Measurements from ENCODE around the gene KIF26A.
"Not testable (repeated sequence)": the region's sequence is repeated elsewhere in the genome, so short reads cannot be mapped to it uniquely, and the experiment has no call there.

KIF26A gene

DNA sequence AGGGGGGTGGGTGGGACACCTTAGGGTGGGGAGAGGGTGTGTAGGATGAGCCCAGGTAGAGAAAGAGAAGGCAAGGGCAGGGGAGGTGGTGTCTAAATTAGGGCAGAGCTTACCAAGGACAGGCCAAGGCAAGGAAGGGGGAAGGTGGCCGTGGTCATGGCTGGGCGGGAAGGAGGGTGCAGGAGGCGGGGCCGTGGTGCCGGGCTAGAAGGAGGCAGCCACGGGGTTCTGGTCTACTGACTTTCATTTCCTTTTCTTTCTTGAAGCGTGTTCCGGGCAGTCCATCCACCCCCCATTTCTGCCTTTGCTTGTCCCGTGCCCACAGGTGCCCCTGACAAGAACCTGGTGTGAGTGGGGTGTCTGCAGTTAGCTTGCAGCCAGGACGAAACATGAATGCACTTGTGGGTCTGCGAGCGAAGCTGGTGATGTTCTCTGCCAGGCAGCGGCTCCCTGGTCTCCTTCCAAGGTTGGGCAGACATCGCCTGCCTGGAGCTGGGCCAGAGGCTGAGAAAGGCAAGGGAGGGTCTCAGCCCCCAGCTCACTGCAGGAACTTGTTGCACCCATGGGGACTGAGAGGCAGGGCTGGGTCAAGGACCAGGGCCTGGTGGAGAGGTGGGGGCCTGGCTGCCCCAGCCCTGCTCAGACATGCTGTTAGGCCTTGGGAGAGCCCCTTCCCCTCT lies 58.2 kb downstream of the KIF26A start:
- no peak for DNase-seq

DNA sequence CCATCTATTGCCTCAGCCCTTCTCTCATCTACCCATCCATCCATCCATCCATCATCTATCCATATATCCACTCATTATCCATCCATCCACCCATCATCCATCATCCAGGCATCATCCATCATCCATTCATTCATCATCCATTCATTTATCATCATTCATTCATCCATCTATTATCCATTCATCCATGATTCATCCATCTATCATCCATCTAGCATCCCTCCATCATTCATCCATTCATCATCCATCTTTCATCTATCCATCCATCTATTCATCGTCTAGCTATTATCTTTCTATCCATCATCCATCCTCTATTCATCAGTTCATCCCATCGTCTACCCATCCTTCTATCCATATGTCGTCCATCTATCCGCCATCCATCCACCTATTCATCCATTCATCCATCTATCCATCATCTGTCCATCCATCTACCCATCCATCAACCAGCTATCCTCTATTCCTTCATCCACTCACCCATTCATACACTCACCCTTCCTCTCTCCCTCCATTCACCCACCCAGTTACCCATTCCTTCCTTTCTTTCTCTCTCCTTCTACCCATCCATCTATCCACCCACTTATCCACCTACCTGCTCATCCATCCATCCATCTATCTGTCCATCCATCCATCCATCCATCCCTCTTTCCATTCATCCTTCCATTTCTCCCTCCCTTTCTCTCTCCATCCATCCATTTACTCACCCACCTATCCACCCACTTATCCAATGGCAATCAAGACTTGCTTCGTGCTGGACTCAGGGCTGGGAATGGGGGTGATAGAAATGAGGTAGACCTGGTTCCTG lies 59.3 kb downstream of the KIF26A start:
- no peak for DNase-seq

DNA sequence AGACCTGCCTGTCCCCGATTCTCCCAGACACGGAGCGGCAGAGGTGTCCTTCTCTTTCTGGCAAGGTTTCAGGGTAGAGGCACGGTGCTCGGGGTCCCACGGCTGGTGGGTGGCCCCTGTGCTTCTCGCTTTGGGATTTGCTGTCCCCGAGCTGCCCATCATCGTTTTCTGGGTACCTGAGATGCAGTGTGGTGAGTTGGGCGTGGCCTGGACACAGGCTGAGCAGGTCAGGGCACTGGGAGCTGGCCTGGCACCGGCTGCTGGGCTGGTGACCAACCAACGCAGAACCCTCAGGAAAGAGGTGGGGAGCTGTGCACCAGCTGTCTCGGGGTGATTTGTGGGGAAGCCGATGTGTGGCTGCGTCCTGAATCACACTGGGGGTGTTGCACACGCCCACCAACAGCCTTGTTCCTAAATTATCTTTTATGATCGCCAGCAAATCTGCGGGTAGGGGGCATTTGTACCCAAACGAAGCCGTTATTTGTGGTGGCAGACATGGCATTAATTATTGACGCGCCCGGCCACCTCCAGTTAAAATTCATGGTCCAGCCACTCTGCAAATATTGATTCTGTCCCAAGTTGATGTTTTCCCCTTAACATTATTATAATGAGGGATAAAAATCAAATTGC lies 61.0 kb downstream of the KIF26A start:
- DNase-seq, result no peak

DNA sequence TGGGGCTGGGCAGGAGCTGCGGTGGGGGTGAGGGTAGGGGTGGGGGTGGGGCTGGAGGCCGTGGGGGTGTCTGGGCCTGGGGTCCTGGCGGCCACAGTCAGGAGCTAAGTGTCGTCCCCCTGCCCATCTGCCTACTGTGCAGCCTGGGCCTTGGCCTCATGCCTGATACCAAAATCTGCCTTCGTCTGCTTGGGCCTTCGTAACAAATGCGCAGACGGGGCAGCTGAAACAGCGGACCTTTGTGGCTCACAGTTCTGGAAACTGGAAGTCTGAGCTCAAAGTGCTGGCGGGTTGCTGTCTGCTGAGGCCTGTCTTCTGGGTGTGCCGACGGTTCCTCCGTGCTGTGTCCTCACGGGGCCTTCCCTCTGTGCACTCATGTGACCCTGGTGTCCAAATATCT lies 61.7 kb downstream of the KIF26A start:
- no peak for DNase-seq

DNA sequence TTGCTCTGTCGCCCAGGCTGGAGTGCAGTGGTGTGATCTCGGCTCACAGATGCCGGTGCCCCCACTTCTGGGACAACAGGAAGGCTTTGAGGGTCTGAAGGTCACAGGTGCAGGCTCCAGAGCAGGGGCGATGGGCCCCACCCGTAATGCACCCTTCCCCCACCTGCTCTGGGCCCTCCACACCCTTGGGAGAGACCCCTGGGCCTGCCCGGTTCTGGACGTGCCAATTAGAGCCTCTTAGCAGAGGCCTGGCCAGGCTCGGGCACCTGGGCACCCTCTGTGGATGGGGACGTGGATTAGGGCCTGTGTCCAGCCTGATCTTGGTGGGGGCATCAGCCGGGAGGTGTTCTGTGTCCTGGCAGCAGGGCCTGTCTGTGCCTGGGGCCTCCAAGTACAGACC lies 62.2 kb downstream of the KIF26A start:
- DNase-seq, result no peak

DNA sequence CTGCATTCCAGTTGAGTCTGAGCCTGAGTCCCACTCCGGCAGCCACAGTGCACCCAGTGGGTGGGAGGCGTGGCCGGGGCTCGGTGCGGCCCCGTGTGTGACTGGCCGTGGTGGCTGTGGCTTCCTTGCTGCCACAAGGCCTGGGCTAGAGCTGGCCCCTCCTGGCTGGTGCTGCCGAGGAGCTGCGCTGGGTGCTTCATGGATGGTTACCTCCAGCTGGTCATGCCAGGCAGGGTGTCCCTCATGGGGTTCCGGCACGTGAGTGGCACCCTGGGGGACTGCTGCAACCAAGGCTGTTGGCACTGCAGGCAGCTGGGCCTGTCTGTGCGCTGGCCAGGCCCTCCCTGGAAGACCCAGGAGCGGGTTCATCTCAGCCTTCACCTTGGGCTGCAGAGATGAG lies 62.7 kb downstream of the KIF26A start:
- DNase-seq, result no peak

DNA sequence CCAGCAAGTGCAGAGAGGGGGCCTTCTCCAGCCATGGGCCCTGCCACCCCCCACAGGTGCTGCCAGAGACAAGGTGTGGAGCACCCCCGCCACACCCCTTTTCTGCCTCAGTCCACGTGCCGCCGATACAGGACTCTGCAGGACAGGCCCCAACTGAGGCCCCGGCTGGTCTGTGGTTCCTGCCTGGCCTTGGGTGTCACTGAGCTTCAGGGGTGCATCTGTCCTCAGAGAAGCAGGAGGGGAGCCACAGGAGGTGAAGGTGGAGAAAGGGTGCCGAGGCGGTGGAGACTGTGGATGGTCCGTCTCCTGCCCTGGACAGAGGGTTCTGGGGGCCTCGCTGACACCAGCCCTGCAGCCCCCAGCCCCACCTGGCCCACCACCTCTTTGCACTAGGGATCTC lies 63.1 kb downstream of the KIF26A start:
- DNase-seq, result no peak

DNA sequence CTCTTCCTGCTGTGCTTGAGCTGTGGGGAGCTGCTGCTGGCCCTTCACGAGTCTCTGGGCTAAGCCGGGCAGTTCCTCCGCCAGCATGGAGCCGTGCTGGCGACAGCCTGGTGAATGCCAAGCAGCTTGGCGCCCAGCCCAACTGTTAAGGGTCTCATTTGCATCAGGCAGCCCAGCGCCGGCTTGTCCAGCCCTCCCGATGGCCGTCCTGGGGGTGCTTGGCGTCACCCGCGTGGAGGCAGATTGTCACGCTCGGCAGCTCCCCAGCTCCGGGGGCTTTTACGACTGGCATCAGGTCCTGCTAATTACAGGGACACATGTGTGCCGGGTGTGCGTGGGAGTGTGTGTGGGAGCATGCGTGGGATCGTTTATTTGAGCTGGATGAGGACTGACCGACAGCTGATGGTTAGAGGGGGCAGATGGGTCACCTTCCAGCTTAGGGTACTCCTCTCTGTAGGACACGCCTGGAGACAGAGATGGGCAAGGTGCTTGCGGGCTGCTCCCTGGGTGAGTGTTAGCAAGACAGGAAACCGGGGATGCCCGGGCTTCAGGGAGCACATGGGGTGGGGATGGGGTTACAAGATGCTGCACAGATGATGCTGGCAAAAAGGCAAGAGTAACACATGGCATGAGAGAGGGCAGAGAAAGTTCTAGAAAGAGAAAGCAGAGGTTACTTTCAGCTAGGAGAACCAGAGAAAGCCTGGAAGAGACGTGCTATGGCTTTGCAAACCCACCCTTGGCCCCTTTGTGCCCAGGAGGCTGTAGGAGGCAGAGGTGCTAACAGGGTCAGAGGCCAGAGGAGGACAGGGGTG lies 64.1 kb downstream of the KIF26A start:
- DNase-seq, result no peak

DNA sequence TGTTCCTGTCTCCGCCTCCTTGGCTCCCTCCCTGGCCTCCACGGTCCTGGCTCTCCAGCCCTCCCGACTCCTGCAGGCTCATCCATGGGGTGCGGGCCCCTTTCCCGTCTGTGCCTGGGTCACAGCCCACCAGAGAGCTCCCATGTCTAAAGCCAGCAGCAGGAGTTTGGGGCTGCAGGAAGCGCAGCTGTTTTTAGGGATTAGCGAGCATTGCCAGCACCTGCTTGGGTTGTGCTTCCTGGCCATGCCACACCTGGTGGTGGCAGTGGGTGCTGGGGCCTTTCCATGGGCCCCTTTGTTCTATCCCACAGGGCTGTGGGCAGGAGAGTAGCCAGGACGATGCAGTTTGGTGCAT lies 64.7 kb downstream of the KIF26A start:
- DNase-seq, result no peak

DNA sequence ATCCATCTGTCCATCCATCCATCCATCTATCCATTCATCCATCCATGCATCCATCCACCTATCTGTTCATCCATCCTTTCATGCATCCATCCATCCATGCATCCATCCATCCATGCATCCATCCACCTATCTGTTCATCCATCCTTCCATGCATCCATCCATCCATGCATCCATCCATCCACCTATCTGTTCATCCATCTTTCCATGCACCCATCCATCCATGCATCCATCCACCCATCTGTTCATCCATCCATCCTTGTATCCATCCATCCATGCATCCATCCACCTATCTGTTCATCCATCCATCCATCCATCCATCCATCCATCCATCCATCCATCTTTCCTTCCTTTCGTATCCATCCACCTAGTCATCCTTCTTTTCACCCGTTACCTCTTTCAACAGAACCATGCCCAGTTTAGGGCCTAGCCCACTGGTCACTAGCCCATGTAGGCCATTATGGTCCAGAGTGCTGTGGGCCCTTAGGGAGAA lies 66.3 kb downstream of the KIF26A start:
- DNase-seq, result no peak

DNA sequence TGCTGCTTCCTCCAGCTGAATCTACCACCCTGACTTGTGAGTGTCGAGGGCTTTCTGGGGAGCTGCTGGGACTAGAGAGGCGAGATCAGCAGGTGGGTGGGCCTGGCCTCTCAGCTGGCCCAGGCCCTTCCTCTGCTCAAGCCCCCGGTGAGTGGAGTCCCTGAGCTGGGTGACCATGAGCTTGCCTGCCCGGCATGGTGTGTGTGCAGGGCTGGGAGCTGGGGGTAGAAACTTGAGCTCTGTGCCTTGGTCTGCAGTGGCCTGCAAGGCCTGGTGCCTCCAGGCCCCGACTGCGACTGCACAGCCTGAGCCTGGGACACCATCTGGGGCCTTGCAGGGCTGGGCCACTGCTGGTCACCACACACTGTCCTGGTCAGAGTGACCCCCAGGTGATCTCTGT lies 67.4 kb downstream of the KIF26A start:
- DNase-seq, result no peak

DNA sequence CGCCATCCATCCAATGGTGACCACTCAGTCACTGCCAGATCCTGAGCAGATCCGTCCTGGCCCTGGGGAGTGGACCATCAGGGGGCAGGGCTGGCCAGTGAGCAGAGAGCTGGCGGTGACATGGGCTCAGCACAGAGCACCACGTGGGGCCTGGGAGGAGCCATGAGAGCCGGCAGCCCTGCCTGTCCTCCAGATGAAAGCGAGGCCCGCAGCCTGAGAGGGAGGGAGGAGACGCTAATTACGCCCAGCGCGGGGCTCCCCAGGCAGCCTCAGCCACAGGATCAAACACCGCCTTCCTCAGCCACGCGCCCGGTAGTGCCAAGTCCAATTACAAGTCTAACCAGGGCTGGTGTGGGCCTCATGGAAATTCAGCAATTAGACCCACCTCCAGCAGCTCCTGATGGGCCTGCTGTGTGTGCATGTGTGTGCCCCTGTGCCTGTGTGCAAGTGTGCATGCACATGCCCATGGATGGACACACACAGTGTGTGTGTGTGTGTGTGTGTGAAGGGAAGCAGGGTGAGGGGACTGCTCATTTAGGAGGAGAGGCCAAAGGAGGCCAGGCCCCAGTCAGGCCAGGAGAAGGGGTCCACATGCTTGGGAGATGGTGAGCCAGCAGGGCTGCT lies 68.0 kb downstream of the KIF26A start:
- DNase-seq, result no peak

DNA sequence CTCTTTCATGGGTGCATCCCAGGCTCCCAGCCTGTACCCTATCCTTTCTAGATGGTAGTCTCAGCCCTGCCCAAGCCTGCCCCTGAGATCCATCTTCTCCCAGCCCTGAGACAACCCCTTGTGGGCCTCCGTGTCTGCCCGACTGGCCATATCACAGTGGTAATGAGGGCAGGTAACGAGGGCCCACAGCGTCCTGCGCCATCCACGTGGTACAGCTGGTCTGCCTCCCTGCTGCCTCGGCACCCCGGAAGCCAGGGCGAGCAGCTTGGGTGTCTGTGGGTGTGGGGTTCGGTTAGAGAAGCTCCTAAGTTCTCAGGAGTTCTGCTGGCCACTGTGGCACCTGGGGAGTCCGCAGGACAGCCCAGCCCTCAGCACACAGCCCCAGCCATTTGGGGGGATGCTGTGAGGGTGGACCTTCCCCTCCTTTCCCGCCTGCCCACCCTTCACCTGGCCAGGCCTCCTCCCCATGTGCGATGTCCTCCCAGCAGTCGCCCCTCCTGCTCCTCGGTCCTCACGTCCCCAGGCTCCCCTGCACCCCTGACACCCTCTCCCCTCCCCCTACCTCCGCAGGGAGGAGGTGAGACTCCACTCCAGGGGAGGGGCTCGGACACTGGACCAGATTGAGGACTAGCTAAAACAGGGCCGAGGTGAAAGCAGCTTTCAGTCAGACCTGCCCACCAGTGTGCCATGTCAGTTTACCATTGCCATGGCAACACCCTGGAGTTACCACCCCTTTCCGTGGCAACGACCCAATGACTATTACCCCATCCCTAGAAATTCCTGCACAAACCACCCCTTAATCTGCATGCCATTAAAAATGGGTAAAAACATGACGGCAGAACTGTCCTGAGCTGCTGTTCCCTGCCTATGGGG lies 69.0 kb downstream of the KIF26A start:
- DNase-seq, result no peak

DNA sequence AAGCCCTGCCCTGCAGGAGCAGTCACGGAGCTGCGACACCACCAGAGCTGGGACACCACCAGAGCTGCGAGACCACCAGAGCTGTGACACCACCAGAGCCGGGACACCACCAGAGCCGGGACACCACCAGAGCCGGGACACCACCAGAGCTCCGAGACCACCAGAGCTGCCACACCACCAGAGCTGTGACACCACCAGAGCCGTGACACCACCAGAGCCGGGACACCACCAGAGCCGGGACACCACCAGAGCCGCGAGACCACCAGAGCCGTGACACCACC lies 69.6 kb downstream of the KIF26A start:
- DNase-seq, result not testable (repeated sequence)

DNA sequence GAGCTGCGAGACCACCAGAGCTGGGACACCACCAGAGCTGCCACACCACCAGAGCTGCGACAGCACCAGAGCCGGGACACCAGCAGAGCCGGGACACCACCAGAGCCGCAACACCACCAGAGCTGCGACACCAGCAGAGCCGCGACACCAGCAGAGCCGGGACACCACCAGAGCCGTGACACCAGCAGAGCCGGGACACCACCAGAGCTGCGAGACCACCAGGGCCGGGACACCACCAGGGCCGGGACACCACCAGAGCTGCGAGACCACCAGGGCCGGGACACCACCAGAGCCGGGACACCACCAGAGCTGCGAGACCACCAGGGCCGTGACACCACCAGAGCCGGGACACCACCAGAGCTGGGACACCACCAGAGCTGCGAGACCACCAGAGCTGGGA lies 69.9 kb downstream of the KIF26A start:
- not testable (repeated sequence) for DNase-seq

DNA sequence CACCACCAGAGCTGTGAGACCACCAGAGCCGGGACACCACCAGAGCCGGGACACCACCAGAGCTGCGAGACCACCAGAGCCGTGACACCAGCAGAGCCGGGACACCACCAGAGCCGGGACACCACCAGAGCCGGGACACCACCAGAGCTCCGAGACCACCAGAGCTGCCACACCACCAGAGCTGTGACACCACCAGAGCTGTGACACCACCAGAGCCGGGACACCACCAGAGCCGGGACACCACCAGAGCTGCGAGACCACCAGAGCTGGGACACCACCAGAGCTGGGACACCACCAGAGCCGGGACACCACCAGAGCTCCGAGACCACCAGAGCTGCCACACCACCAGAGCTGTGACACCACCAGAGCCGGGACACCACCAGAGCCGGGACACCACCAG lies 70.7 kb downstream of the KIF26A start:
- DNase-seq, result not testable (repeated sequence)

DNA sequence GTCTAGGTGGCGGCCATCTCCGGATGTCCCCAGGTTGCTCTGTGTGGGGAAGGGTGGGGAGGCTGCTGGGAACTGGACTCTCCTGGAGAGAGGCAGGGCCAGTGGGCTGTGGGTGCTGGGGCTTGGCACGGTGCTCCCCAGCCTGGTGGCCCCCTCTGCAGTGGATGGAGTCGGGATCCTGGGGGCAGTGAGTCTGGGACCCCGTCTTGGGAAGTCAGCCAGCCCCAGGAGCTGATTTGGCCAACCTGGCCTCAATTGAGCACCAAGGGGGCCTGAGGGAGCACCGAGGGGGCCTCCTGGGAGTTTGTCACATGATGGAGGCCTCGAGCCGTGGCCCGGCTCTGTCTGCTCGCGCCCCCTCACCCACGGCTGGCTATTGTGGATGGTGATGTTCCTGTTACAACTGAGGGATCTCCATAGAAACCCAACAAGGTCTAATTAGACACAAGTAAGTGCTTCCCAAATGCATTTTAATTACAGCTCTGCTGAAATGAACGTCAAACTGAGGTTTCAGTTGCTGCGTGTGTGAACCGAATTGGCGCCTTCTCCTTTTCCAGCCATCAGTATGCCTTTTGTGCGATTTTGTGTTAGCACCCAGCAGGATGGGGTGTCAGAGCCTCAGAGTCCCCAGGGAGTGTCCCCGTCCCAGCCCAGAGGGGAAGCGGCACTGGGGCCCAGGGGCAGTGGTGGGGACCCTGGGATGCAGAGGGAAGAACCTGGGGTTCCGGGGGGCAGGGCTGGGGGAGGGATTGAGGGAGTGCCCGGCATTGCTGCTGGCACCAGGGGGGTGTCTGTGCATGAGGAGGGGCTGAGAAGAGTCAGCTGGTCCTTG lies 71.8 kb downstream of the KIF26A start:
- no peak for DNase-seq

DNA sequence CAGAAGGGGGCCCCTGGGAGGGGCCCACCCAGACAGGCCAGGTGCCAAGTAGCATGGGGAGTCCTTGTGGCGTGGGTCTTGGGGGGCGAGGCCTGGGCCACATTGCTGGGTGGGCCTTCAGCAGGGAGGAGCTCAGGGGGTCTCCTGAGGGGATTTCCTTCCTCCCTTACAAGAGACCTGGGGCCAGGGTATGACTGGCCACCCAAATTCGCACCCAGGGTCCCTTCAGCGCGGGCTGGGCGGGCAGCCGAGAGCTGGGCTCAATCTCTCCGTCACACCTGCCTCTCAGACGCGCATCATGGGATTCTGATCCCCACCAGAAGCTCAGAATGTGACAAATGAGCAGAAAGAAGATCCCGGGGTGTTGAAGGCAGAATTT lies 72.4 kb downstream of the KIF26A start:
- no peak for DNase-seq

DNA sequence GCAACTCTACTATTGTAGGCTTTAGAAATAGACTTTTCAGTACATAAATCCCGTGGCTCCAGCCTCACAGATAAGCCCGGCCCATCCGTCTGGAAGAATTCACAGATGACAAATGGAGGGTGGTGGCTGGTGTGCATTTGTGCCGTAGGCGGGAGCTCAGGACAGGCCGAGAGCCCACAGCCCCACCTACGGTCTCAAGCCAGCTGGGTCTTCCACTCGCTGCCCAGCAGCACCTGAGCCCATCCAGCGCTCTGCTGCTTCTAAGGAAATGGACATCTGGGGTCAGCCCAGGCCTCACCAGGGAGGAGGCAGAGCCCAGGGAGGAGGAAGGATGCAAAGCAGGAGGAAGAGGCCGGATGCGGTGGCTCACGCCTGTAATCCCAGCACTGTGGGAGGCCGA lies 72.8 kb downstream of the KIF26A start:
- no peak for DNase-seq

DNA sequence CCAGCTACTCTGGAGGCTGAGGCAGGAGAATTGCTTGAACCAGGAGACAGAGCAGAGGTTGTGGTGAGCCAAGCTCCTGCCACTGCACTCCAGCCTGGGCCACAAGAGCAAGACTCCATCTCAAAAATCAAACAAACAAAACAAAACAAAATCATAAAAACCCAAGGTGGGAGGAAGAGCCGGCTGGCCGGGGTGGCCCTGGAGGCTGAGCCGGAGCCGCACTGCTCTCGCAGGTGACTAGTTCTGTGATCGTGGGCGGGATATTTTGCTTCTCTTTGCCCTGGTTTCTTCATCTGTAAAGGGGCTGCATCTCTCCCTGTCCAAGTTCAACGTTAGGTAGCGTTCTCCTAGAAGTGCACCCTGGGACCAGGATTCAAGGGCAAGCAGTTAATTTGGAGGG lies 73.4 kb downstream of the KIF26A start:
- DNase-seq, result no peak

Measured in bone marrow (tissue), 2 donors.